GM12872 (cell line): Measurements from ENCODE around the gene GABRG3.

ENCODE experiments used
- CTCF ChIP-seq: IDR thresholded peaks from 3 replicates; pipeline ENCODE4 v1.5.1; 2011; ENCODE audit warnings: low read depth, mild to moderate bottlenecking, low read length, moderate library complexity; ENCODE audit not compliant: insufficient read depth

The GABRG3 gene

GRCh38 chr15:27050163-27050562 is 79.2 kb downstream of the GABRG3 start:
- TF ChIP-seq CTCF, result no peak

DNA sequence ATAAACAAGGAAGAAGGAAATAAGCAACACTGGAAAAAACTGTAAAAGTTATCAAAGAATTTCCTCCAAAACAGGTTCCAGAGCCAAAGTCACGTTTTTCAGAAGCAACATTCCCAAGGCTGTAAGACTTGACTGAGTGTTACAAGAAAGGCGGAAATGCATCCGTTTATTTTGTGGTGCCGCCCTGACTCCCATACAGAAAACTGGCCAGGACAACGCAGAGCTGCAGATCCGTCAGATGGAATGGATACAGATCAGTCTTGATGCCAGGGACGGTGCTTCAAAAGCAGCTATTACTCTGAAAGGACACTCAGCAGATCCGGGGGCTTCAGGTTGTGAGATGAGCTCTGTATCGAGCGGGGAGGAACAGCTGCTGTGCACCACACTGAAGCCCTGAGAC is 83.4 kb downstream of the GABRG3 start:
- TF ChIP-seq CTCF, result no peak

- no peak for TF ChIP-seq CTCF
Measured at GRCh38 chr15:27057904-27058645, 87.1 kb downstream of the GABRG3 start.

GRCh38 chr15:27058939-27059338 is 88.0 kb downstream of the GABRG3 start:
- TF ChIP-seq CTCF, result no peak

DNA sequence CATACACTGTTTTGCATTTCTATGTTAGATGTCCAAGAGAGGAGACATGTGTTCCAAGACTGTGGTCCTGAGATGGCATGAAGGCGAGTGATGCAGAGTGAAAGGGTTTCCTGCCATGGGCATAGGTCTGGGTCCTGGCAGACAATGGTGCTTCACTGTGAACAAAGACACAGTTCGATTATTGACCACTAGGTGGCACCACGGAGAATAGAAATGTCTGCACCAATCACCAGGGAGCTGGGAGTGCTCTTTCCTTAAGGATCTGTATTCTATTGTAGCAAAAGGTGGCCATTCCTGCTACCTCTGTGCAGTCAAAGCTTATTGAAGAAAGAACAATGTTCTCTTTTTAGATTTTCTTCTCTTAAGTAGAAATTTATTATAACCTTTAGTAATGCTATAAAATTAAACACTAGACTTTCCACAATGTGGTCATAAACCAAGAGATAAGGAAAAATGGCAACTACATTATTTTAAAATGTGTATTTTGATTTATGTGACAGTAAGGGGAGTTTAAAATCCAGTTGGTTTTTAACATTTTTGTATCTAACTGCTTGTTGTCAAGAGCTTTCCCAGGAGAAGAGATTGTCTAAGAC is 88.7 kb downstream of the GABRG3 start:
- TF ChIP-seq CTCF, result peak; percentile 56

GRCh38 chr15:27061739-27062138 is 90.8 kb downstream of the GABRG3 start:
- no peak for TF ChIP-seq CTCF

- TF ChIP-seq CTCF, result no peak
Measured at GRCh38 chr15:27062951-27063350, 92.0 kb downstream of the GABRG3 start.
